Activated naive CD8-positive, alpha-beta T cell treated with anti-CD3 and anti-CD28 coated beads for 36 hours (primary cell): ENCODE results near the gene PIGH. TPM values are rescaled to one million over a fixed set of nuclear protein-coding genes. Genes with fewer than 3 reads are reported as not detected.

Experiments
- DNase-seq: peaks from one replicate; pipeline ENCODE4 v3.0.0; 2021
- H3K27ac Mint-ChIP-seq: one replicate; pipeline ENCODE4 v1.8.0; 2022; ENCODE audit warnings: mild to moderate bottlenecking, moderate library complexity, mixed read lengths
- H3K27me3 Mint-ChIP-seq: one replicate; pipeline ENCODE4 v1.8.0; 2022; ENCODE audit warnings: mild to moderate bottlenecking, mixed read lengths
- H3K36me3 Mint-ChIP-seq: one replicate; pipeline ENCODE4 v1.8.0; 2021; ENCODE audit warnings: mild to moderate bottlenecking, mixed read lengths
- H3K4me1 Mint-ChIP-seq: one replicate; pipeline ENCODE4 v1.8.0; 2021; ENCODE audit warnings: mixed read lengths
- H3K4me3 Mint-ChIP-seq: one replicate; pipeline ENCODE4 v1.8.0; 2022; ENCODE audit warnings: mild to moderate bottlenecking, moderate library complexity, mixed read lengths
- H3K9me3 Mint-ChIP-seq: one replicate; pipeline ENCODE4 v1.8.0; 2022; ENCODE audit warnings: mixed read lengths
- total RNA-seq, 2 experiments: library from RNA; stranded (reverse); gene quantifications; one replicate each; pipeline ENCODE4 v1.2.3, GENCODE V29; 2021

PIGH gene
- total RNA-seq, 2 experiments from 2014 or later = 17.5 to 18.2 TPM

- Mint-ChIP-seq H3K4me3 (no peak overlapping the region), H3K9me3 (no peaks in the 10 kb centered on the region), H3K36me3 (no peaks in the 10 kb centered on the region), H3K27me3 (no peaks in the 10 kb centered on the region), H3K4me1 (no peaks in the 10 kb centered on the region), H3K27ac (no peak overlapping the region)
- DNase-seq = peak; percentile 14
Measured at GRCh38 chr14:67583711-67584644, 16.1 kb downstream of the PIGH start.

GRCh38 chr14:67582061-67582460 lies 18.0 kb downstream of the PIGH start:
- no peak for DNase-seq
- Mint-ChIP-seq H3K27ac (no peak overlapping the region), H3K9me3 (no peaks in the 10 kb centered on the region), H3K4me1 (no peaks in the 10 kb centered on the region), H3K36me3 (no peaks in the 10 kb centered on the region), H3K27me3 (no peaks in the 10 kb centered on the region), H3K4me3 (no peak overlapping the region)

GRCh38 chr14:67581643-67582042 lies 18.4 kb downstream of the PIGH start:
- Mint-ChIP-seq H3K27ac (no peak overlapping the region), H3K27me3 (no peaks in the 10 kb centered on the region), H3K9me3 (no peaks in the 10 kb centered on the region), H3K4me1 (no peaks in the 10 kb centered on the region), H3K4me3 (no peak overlapping the region), H3K36me3 (no peaks in the 10 kb centered on the region)
- no peak for DNase-seq

- no peaks in the 10 kb centered on the region for H3K36me3 Mint-ChIP-seq
- H3K27ac Mint-ChIP-seq = no peak overlapping the region
- no peaks in the 10 kb centered on the region for H3K9me3 Mint-ChIP-seq
- H3K4me1 Mint-ChIP-seq = no peaks in the 10 kb centered on the region
- H3K27me3 Mint-ChIP-seq = no peaks in the 10 kb centered on the region
- H3K4me3 Mint-ChIP-seq = no peak overlapping the region
- DNase-seq = no peak
Measured at GRCh38 chr14:67580336-67581171, 19.5 kb downstream of the PIGH start.

- Mint-ChIP-seq H3K27ac (no peak overlapping the region), H3K27me3 (no peaks in the 10 kb centered on the region)
Measured at GRCh38 chr14:67579636-67580035, 20.4 kb downstream of the PIGH start.

GRCh38 chr14:67579040-67579439 lies 21.0 kb downstream of the PIGH start:
- DNase-seq = no peak
- Mint-ChIP-seq H3K27me3 (no peaks in the 10 kb centered on the region), H3K4me1 (no peaks in the 10 kb centered on the region), H3K36me3 (no peaks in the 10 kb centered on the region), H3K9me3 (no peaks in the 10 kb centered on the region), H3K27ac (no peak overlapping the region), H3K4me3 (no peak overlapping the region)

More at GRCh38 chr14:67579636-67580035, 20.4 kb downstream of the PIGH start:
- Mint-ChIP-seq H3K4me3 (no peak overlapping the region), H3K9me3 (no peaks in the 10 kb centered on the region), H3K36me3 (no peaks in the 10 kb centered on the region), H3K4me1 (no peaks in the 10 kb centered on the region)
- DNase-seq = no peak

GRCh38 chr14:67577909-67578749 lies 21.9 kb downstream of the PIGH start:
- Mint-ChIP-seq H3K27ac (no peak overlapping the region), H3K4me3 (no peak overlapping the region), H3K36me3 (no peaks in the 10 kb centered on the region), H3K27me3 (no peaks in the 10 kb centered on the region), H3K4me1 (no peaks in the 10 kb centered on the region), H3K9me3 (no peaks in the 10 kb centered on the region)
- no peak for DNase-seq

GRCh38 chr14:67577181-67577808 lies 22.8 kb downstream of the PIGH start:
- H3K9me3 Mint-ChIP-seq = no peaks in the 10 kb centered on the region
- no peak overlapping the region for H3K27ac Mint-ChIP-seq
- no peaks in the 10 kb centered on the region for H3K27me3 Mint-ChIP-seq
- no peak for DNase-seq
- no peaks in the 10 kb centered on the region for H3K4me1 Mint-ChIP-seq
- H3K4me3 Mint-ChIP-seq = no peak overlapping the region
- H3K36me3 Mint-ChIP-seq = no peaks in the 10 kb centered on the region

GRCh38 chr14:67576216-67576955 lies 23.7 kb downstream of the PIGH start:
- H3K36me3 Mint-ChIP-seq = no peaks in the 10 kb centered on the region
- no peak overlapping the region for H3K4me3 Mint-ChIP-seq
- DNase-seq = no peak
- H3K4me1 Mint-ChIP-seq = no peaks in the 10 kb centered on the region
- no peaks in the 10 kb centered on the region for H3K9me3 Mint-ChIP-seq
- no peak overlapping the region for H3K27ac Mint-ChIP-seq
- H3K27me3 Mint-ChIP-seq = no peaks in the 10 kb centered on the region

GRCh38 chr14:67575684-67576083 lies 24.4 kb downstream of the PIGH start:
- no peaks in the 10 kb centered on the region for H3K4me1 Mint-ChIP-seq
- H3K9me3 Mint-ChIP-seq = no peaks in the 10 kb centered on the region
- no peaks in the 10 kb centered on the region for H3K36me3 Mint-ChIP-seq
- no peak overlapping the region for H3K27ac Mint-ChIP-seq
- no peaks in the 10 kb centered on the region for H3K27me3 Mint-ChIP-seq
- DNase-seq = no peak
- no peak overlapping the region for H3K4me3 Mint-ChIP-seq

- Mint-ChIP-seq H3K4me3 (no peak overlapping the region), H3K27me3 (no peaks in the 10 kb centered on the region), H3K27ac (no peak overlapping the region), H3K36me3 (no peaks in the 10 kb centered on the region), H3K4me1 (peaks cover 3% of the 10 kb centered on the region), H3K9me3 (no peaks in the 10 kb centered on the region)
- DNase-seq = no peak
Measured at GRCh38 chr14:67574806-67575205, 25.3 kb downstream of the PIGH start.

GRCh38 chr14:67574156-67574555 lies 25.9 kb downstream of the PIGH start:
- Mint-ChIP-seq H3K27me3 (no peaks in the 10 kb centered on the region), H3K27ac (no peak overlapping the region), H3K4me1 (peaks cover 3% of the 10 kb centered on the region), H3K9me3 (no peaks in the 10 kb centered on the region), H3K4me3 (no peak overlapping the region), H3K36me3 (no peaks in the 10 kb centered on the region)
- no peak for DNase-seq

- Mint-ChIP-seq H3K27ac (no peak overlapping the region), H3K36me3 (no peaks in the 10 kb centered on the region), H3K4me3 (no peak overlapping the region), H3K4me1 (peaks cover 3% of the 10 kb centered on the region), H3K9me3 (no peaks in the 10 kb centered on the region), H3K27me3 (no peaks in the 10 kb centered on the region)
- DNase-seq = no peak
Measured at GRCh38 chr14:67573228-67574010, 26.6 kb downstream of the PIGH start.
